HEK293 (cell line): ENCODE data around the gene MMP23B.
"Not testable (repeated sequence)": the region's sequence is repeated elsewhere in the genome, so short reads cannot be mapped to it uniquely, and the experiment has no call there.

ENCODE experiments used
- CTCF ChIA-PET: fragments of 350-600 bp; formaldehyde crosslinking; extraction: SDS; loops from one replicate; lab custom pipeline; 2021; ENCODE audit warnings: antibody characterized with exemption; lab: Yijun Ruan, JAX
- POLR2A ChIA-PET: fragments of 300-600 bp; formaldehyde crosslinking; extraction: SDS; loops from one replicate; lab custom pipeline; 2020; ENCODE audit warnings: antibody characterized with exemption, inconsistent platforms; lab: Yijun Ruan, JAX
- H3K27ac ChIP-seq: fragments of 200-500 bp; sonication (Bioruptor generic); 2 replicates; pipeline ENCODE4 v1.5.1; 2014; ENCODE audit warnings: low read depth, low read length, control low read depth, inconsistent platforms; ENCODE audit errors: extremely low read depth
- H3K36me3 ChIP-seq, 2 experiments: fragments of 200-500 bp in 1 of 2; sonication (Bioruptor generic) in 1 of 2; 1 replicate in 1 of 2; 2 replicates in 1 of 2; pipeline ENCODE4 v1.5.1; 2014 to 2017; ENCODE audit warnings: inconsistent platforms in 2 of 2, low read length in 2 of 2; ENCODE audit not compliant: control insufficient read depth in 2 of 2, insufficient read depth in 1 of 2
- H3K4me1 ChIP-seq: fragments of 200-500 bp; sonication (Bioruptor generic); 2 replicates; pipeline ENCODE4 v1.5.1; 2014; ENCODE audit warnings: mild to moderate bottlenecking, low read length, inconsistent platforms; ENCODE audit not compliant: control insufficient read depth, insufficient read depth
- H3K4me3 ChIP-seq: 2 replicates; pipeline ENCODE4 v1.5.1; 2011; ENCODE audit warnings: low read depth, mild to moderate bottlenecking, control low read depth, low read length, moderate library complexity
- H3K9me3 ChIP-seq: fragments of 200-500 bp; sonication (Bioruptor generic); 2 replicates; pipeline ENCODE4 v1.5.1; 2014; ENCODE audit warnings: low read depth, low read length, inconsistent platforms; ENCODE audit not compliant: control insufficient read depth, insufficient read depth
- ATF2 ChIP-seq: fragments of 450-650 bp; formaldehyde crosslinking; IDR thresholded peaks from 2 replicates; pipeline ENCODE4 v1.5.1; 2016; ENCODE audit warnings: missing biosample characterization, missing genetic modification characterization, low read depth
- FEZF1 ChIP-seq: fragments of 450-650 bp; formaldehyde crosslinking; IDR thresholded peaks from 2 replicates; pipeline ENCODE4 v1.5.1; 2016; ENCODE audit warnings: missing biosample characterization, missing genetic modification characterization
- GLI2 ChIP-seq: fragments of 450-650 bp; formaldehyde crosslinking; IDR thresholded peaks from 2 replicates; pipeline ENCODE4; 2017; ENCODE audit warnings: missing biosample characterization, missing genetic modification characterization, low read depth, borderline replicate concordance
- KLF9 ChIP-seq: fragments of 450-650 bp; formaldehyde crosslinking; IDR thresholded peaks from 2 replicates; pipeline ENCODE4 v1.5.1; 2016; ENCODE audit warnings: missing biosample characterization, missing genetic modification characterization, low read depth
- OVOL3 ChIP-seq: fragments of 450-650 bp; formaldehyde crosslinking; IDR thresholded peaks from 2 replicates; pipeline ENCODE4 v1.5.1; 2016; ENCODE audit warnings: missing biosample characterization, missing genetic modification characterization
- REPIN1 ChIP-seq: fragments of 450-650 bp; formaldehyde crosslinking; IDR thresholded peaks from 2 replicates; pipeline ENCODE4 v1.5.1; 2017; ENCODE audit warnings: missing biosample characterization, missing genetic modification characterization, low read depth
- REST ChIP-seq: fragments of 450-650 bp; formaldehyde crosslinking; IDR thresholded peaks from 2 replicates; pipeline ENCODE4 v1.5.1; 2016; ENCODE audit warnings: missing biosample characterization, missing genetic modification characterization
- ZBTB26 ChIP-seq: fragments of 450-650 bp; formaldehyde crosslinking; optimal IDR thresholded peaks from 2 replicates; pipeline ENCODE3; 2016; ENCODE audit warnings: missing biosample characterization, mild to moderate bottlenecking, missing genetic modification characterization
- ZFP37 ChIP-seq: fragments of 450-650 bp; formaldehyde crosslinking; IDR thresholded peaks from 2 replicates; pipeline ENCODE4 v1.5.1; 2016; ENCODE audit warnings: missing biosample characterization, missing genetic modification characterization
- ZNF114 ChIP-seq: fragments of 450-650 bp; formaldehyde crosslinking; IDR thresholded peaks from 2 replicates; pipeline ENCODE4 v1.5.0; 2017; ENCODE audit warnings: missing biosample characterization, missing genetic modification characterization
- ZNF146 ChIP-seq: fragments of 450-650 bp; formaldehyde crosslinking; IDR thresholded peaks from 2 replicates; pipeline ENCODE4 v1.5.1; 2016; ENCODE audit warnings: missing biosample characterization, missing genetic modification characterization
- ZNF211 ChIP-seq: fragments of 450-650 bp; formaldehyde crosslinking; IDR thresholded peaks from 2 replicates; pipeline ENCODE4 v1.5.1; 2016; ENCODE audit warnings: low read depth, missing biosample characterization, missing genetic modification characterization
- ZNF274 ChIP-seq, 2 experiments: fragments of 200-500 bp in 1 of 2; fragments of 450-650 bp in 1 of 2; sonication (Bioruptor generic) in 1 of 2; formaldehyde crosslinking in 1 of 2; IDR thresholded peaks; 2 replicates each; pipeline versions ENCODE4 v1.5.1 to v1.6.1; 2014 to 2016; ENCODE audit warnings: borderline replicate concordance in 1 of 2, inconsistent platforms in 1 of 2, low read length in 1 of 2, missing biosample characterization in 1 of 2, missing genetic modification characterization in 1 of 2
- ZNF416 ChIP-seq: fragments of 450-650 bp; formaldehyde crosslinking; IDR thresholded peaks from 2 replicates; pipeline ENCODE4 v1.5.1; 2016; ENCODE audit warnings: missing biosample characterization, missing genetic modification characterization
- ZNF423 ChIP-seq: fragments of 450-650 bp; formaldehyde crosslinking; IDR thresholded peaks from 2 replicates; pipeline ENCODE4 v1.5.1; 2016; ENCODE audit warnings: missing biosample characterization, missing genetic modification characterization
- ZNF473 ChIP-seq: fragments of 450-650 bp; formaldehyde crosslinking; IDR thresholded peaks from 2 replicates; pipeline ENCODE4 v1.5.1; 2017; ENCODE audit warnings: missing biosample characterization, missing genetic modification characterization
- ZNF529 ChIP-seq: fragments of 450-650 bp; formaldehyde crosslinking; IDR thresholded peaks from 2 replicates; pipeline ENCODE4 v1.5.1; 2017; ENCODE audit warnings: missing genetic modification characterization, missing biosample characterization; ENCODE audit not compliant: insufficient replicate concordance
- ZNF548 ChIP-seq: fragments of 450-650 bp; formaldehyde crosslinking; IDR thresholded peaks from 2 replicates; pipeline ENCODE4 v1.5.1; 2016; ENCODE audit warnings: missing biosample characterization, missing genetic modification characterization
- ZNF571 ChIP-seq: fragments of 450-650 bp; formaldehyde crosslinking; IDR thresholded peaks from 2 replicates; pipeline ENCODE4 v1.5.0; 2017; ENCODE audit warnings: missing biosample characterization, missing genetic modification characterization
- ZNF596 ChIP-seq: fragments of 450-650 bp; IDR thresholded peaks from 2 replicates; pipeline ENCODE4 v1.5.0; 2018; ENCODE audit warnings: missing biosample characterization, mild to moderate bottlenecking, missing genetic modification characterization, moderate library complexity
- ZNF600 ChIP-seq: fragments of 450-650 bp; formaldehyde crosslinking; IDR thresholded peaks from 2 replicates; pipeline ENCODE4 v1.5.1; 2016; ENCODE audit warnings: missing biosample characterization, missing genetic modification characterization
- ZNF707 ChIP-seq: fragments of 450-650 bp; formaldehyde crosslinking; IDR thresholded peaks from 2 replicates; pipeline ENCODE4 v1.5.1; 2016; ENCODE audit warnings: missing biosample characterization, missing genetic modification characterization
- ZNF747 ChIP-seq: fragments of 450-650 bp; formaldehyde crosslinking; IDR thresholded peaks from 2 replicates; pipeline ENCODE4 v1.5.1; 2016; ENCODE audit warnings: missing biosample characterization, missing genetic modification characterization
- ZSCAN4 ChIP-seq: fragments of 450-650 bp; formaldehyde crosslinking; IDR thresholded peaks from 2 replicates; pipeline ENCODE4 v1.5.1; 2017; ENCODE audit warnings: missing biosample characterization, missing genetic modification characterization

Gene MMP23B

GRCh38 chr1:1594602-1595260, 37.2 kb upstream of the MMP23B start (continued):
- TF ChIP-seq ZNF423 (tag by site-specific recombination) (no peak), ZNF707 (tag by site-specific recombination) (no peak), ZNF747 (no peak), ZBTB26 (tag by site-specific recombination) (no peak), GLI2 (tag by site-specific recombination) (no peak), ZNF529 (tag by site-specific recombination) (no peak)

- POLR2A ChIA-PET, CTCF ChIA-PET: not testable (repeated sequence)
These were observed 36.6 kb upstream of the MMP23B start for GRCh38 chr1:1595341-1595740.

GRCh38 chr1:1596493-1597274, 35.3 kb upstream of the MMP23B start:
- CTCF ChIA-PET: interaction anchor here (0.7 to 1.6 kb wide), 2 partner anchors 14 to 21 kb away, joined by 5 to 6 read pairs; no protein-coding TSS in a partner anchor
- POLR2A ChIA-PET: interaction anchor here (0.7 to 0.8 kb wide), 2 partner anchors 18 to 22 kb away, joined by 4 read pairs; partner anchors contain the start of gene MIB2
- no peaks in the 10 kb centered on the region for H3K9me3 ChIP-seq
- peaks cover 6% of the 10 kb centered on the region; the same call in 1 of the 2 replicates for H3K4me1 ChIP-seq
- H3K27ac ChIP-seq: no peak overlapping the region
- H3K36me3 ChIP-seq: no peaks in the 10 kb centered on the region
- no peak overlapping the region for H3K4me3 ChIP-seq
- TF ChIP-seq ZNF146 (tag by site-specific recombination): peak; percentile 1; the same call in 1 of the 2 replicates
- TF ChIP-seq FEZF1 (tag by site-specific recombination): no peak
- no peak for TF ChIP-seq REPIN1 (tag by site-specific recombination)
- TF ChIP-seq ZNF211 (tag by site-specific recombination): no peak
- no peak for TF ChIP-seq ZFP37 (tag by site-specific recombination)
- no peak for TF ChIP-seq ZNF416
- TF ChIP-seq ZNF473: no peak
- no peak for TF ChIP-seq ZNF571
- TF ChIP-seq ZNF114 (tag by site-specific recombination): no peak
- TF ChIP-seq ZNF274 (IDR thresholded peaks at IDR 0.05; ENCODE audit: low read length): no peak
- TF ChIP-seq ZNF274 (tag by site-specific recombination; IDR thresholded peaks at IDR 0.05; ENCODE audit: borderline replicate concordance): no peak; the same call in 1 of the 2 replicates
- TF ChIP-seq ZSCAN4 (tag by site-specific recombination): no peak
- TF ChIP-seq ZNF600: no peak
- no peak for TF ChIP-seq OVOL3
- TF ChIP-seq REST (tag by site-specific recombination): no peak
- TF ChIP-seq KLF9 (tag by site-specific recombination): no peak
- TF ChIP-seq ZNF548 (tag by site-specific recombination): 0 out of 2 replicates have a peak, but pooled peaks have one; percentile 35
- no peak for TF ChIP-seq ATF2 (tag by site-specific recombination)

More at GRCh38 chr1:1595341-1595740, 36.6 kb upstream of the MMP23B start:
- H3K4me1 ChIP-seq, H3K36me3 ChIP-seq, H3K27ac ChIP-seq, H3K4me3 ChIP-seq, H3K9me3 ChIP-seq: not testable (repeated sequence)
- TF ChIP-seq ZNF596 (tag by site-specific recombination): peak; percentile 98
